ENCODE results near the gene SAMD4A.

- TF ChIP-seq, protein P1, sequence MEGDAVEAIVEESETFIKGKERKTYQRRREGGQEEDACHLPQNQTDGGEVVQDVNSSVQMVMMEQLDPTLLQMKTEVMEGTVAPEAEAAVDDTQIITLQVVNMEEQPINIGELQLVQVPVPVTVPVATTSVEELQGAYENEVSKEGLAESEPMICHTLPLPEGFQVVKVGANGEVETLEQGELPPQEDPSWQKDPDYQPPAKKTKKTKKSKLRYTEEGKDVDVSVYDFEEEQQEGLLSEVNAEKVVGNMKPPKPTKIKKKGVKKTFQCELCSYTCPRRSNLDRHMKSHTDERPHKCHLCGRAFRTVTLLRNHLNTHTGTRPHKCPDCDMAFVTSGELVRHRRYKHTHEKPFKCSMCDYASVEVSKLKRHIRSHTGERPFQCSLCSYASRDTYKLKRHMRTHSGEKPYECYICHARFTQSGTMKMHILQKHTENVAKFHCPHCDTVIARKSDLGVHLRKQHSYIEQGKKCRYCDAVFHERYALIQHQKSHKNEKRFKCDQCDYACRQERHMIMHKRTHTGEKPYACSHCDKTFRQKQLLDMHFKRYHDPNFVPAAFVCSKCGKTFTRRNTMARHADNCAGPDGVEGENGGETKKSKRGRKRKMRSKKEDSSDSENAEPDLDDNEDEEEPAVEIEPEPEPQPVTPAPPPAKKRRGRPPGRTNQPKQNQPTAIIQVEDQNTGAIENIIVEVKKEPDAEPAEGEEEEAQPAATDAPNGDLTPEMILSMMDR (IDR thresholded peaks at IDR 0.05 in 8 of 11, conservative IDR thresholded peaks at IDR 0.05 in 3 of 11) = no peak
- TF ChIP-seq POLR2AphosphoS5 (IDR thresholded peaks at IDR 0.05) = no peak
Measured at GRCh38 chr14:54784657-54785056, 217.7 kb downstream of the SAMD4A start.
